Measurements from ENCODE around the gene DYSF. TPM values are rescaled to one million over a fixed set of nuclear protein-coding genes. Genes with fewer than 3 reads are reported as not detected.

Gene DYSF
- total RNA-seq, 1 donor from 2014 or later, result 4.2 TPM

GRCh38 chr2:71604726-71605120 lies 151.4 kb downstream of the DYSF start:
- no peaks in the 10 kb centered on the region for H3K36me3 Mint-ChIP-seq
- peak; percentile 16 for DNase-seq (ENCODE audit: extremely low spot score, unreplicated experiment)
- TF ChIP-seq, protein P1, sequence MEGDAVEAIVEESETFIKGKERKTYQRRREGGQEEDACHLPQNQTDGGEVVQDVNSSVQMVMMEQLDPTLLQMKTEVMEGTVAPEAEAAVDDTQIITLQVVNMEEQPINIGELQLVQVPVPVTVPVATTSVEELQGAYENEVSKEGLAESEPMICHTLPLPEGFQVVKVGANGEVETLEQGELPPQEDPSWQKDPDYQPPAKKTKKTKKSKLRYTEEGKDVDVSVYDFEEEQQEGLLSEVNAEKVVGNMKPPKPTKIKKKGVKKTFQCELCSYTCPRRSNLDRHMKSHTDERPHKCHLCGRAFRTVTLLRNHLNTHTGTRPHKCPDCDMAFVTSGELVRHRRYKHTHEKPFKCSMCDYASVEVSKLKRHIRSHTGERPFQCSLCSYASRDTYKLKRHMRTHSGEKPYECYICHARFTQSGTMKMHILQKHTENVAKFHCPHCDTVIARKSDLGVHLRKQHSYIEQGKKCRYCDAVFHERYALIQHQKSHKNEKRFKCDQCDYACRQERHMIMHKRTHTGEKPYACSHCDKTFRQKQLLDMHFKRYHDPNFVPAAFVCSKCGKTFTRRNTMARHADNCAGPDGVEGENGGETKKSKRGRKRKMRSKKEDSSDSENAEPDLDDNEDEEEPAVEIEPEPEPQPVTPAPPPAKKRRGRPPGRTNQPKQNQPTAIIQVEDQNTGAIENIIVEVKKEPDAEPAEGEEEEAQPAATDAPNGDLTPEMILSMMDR (conservative IDR thresholded peaks at IDR 0.05), result no peak

GRCh38 chr2:71605173-71605641 lies 151.8 kb downstream of the DYSF start:
- no peaks in the 10 kb centered on the region for H3K36me3 Mint-ChIP-seq
- no peaks in the 10 kb centered on the region for H3K9me3 Mint-ChIP-seq
- peaks cover 9% of the 10 kb centered on the region for H3K4me1 Mint-ChIP-seq (ENCODE audit: unreplicated experiment)
- H3K4me3 Mint-ChIP-seq, result no peak overlapping the region
- H3K27me3 Mint-ChIP-seq, result peaks cover 29% of the 10 kb centered on the region
- TF ChIP-seq, protein P1 (conservative IDR thresholded peaks at IDR 0.05), result no peak
- DNase-seq (ENCODE audit: extremely low spot score, unreplicated experiment), result peak; percentile 48
- peak overlapping the region; percentile 44 for H3K27ac Mint-ChIP-seq

More at GRCh38 chr2:71604726-71605120, 151.4 kb downstream of the DYSF start:
- H3K27me3 Mint-ChIP-seq, result peaks cover 31% of the 10 kb centered on the region
- H3K4me3 Mint-ChIP-seq, result no peak overlapping the region
- no peaks in the 10 kb centered on the region for H3K9me3 Mint-ChIP-seq
- H3K4me1 Mint-ChIP-seq (ENCODE audit: unreplicated experiment), result peaks cover 9% of the 10 kb centered on the region
- peak overlapping the region; percentile 44 for H3K27ac Mint-ChIP-seq

GRCh38 chr2:71605781-71606241 lies 152.4 kb downstream of the DYSF start:
- TF ChIP-seq, protein P1 (conservative IDR thresholded peaks at IDR 0.05), result no peak
- peaks cover 9% of the 10 kb centered on the region for H3K4me1 Mint-ChIP-seq (ENCODE audit: unreplicated experiment)
- H3K27ac Mint-ChIP-seq, result no peak overlapping the region
- H3K36me3 Mint-ChIP-seq, result no peaks in the 10 kb centered on the region
- no peaks in the 10 kb centered on the region for H3K9me3 Mint-ChIP-seq
- H3K4me3 Mint-ChIP-seq, result no peak overlapping the region
- peaks cover 29% of the 10 kb centered on the region for H3K27me3 Mint-ChIP-seq
- peak; percentile 60 for DNase-seq (ENCODE audit: extremely low spot score, unreplicated experiment)

GRCh38 chr2:71606244-71606643 lies 152.9 kb downstream of the DYSF start:
- peaks cover 9% of the 10 kb centered on the region for H3K4me1 Mint-ChIP-seq (ENCODE audit: unreplicated experiment)
- H3K36me3 Mint-ChIP-seq, result no peaks in the 10 kb centered on the region
- no peak overlapping the region for H3K27ac Mint-ChIP-seq
- no peak for DNase-seq (ENCODE audit: extremely low spot score, unreplicated experiment)
- TF ChIP-seq, protein P1 (conservative IDR thresholded peaks at IDR 0.05), result no peak
- H3K9me3 Mint-ChIP-seq, result no peaks in the 10 kb centered on the region
- H3K27me3 Mint-ChIP-seq, result peaks cover 29% of the 10 kb centered on the region
- H3K4me3 Mint-ChIP-seq, result no peak overlapping the region

- peaks cover 9% of the 10 kb centered on the region for H3K4me1 Mint-ChIP-seq (ENCODE audit: unreplicated experiment)
- no peaks in the 10 kb centered on the region for H3K36me3 Mint-ChIP-seq
- TF ChIP-seq, protein P1 (conservative IDR thresholded peaks at IDR 0.05), result no peak
- peaks cover 24% of the 10 kb centered on the region for H3K27me3 Mint-ChIP-seq
- peak; percentile 51 for DNase-seq (ENCODE audit: extremely low spot score, unreplicated experiment)
- H3K4me3 Mint-ChIP-seq, result no peak overlapping the region
- H3K9me3 Mint-ChIP-seq, result no peaks in the 10 kb centered on the region
- H3K27ac Mint-ChIP-seq, result peak overlapping the region; percentile 68
Measured at GRCh38 chr2:71607151-71607889, 154.0 kb downstream of the DYSF start.

Measured in type B pancreatic cell (in vitro differentiated cells).